ENCODE data around the gene SNAI3.

Gene SNAI3

DNA sequence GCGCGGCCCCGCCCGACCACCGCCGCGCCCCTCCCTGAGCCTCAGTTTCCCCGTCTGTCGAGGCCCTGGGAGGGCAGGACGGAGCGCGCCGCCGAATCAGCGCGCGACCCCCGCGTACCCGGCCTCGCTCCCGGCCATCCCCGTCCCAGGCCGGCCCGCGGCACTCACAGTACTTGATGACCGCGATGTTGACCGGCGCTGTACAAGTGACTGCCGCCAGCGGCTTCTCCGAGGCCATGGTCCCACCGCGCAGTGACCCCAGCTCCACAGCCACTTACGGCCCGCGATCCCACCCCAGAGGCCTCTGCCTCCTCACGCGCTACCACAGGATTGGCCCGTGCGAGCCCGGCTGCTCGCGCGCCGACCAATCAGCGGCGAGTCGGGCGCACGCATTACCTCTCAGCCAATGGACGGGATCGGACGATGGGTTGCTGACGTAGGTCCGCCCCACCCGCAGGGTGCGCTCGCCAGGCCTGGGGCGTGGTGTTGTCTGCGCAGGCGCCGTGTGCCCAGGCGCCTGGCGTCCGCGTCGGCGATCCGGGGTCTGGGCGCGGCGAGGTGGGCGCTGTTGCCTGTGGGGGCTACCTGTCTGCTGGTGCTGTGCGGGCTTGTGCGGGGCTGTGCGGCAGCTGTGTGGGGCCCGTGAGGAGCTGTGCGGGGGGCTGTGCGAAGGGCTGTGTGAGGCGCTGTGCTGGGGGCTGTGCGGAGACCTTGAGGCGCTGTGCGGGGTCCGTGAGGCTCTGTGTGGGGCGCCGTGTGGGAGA is 23.3 kb downstream of the SNAI3 start, which contains the start of gene MVD (continued):
- TF ChIP-seq, protein P1, sequence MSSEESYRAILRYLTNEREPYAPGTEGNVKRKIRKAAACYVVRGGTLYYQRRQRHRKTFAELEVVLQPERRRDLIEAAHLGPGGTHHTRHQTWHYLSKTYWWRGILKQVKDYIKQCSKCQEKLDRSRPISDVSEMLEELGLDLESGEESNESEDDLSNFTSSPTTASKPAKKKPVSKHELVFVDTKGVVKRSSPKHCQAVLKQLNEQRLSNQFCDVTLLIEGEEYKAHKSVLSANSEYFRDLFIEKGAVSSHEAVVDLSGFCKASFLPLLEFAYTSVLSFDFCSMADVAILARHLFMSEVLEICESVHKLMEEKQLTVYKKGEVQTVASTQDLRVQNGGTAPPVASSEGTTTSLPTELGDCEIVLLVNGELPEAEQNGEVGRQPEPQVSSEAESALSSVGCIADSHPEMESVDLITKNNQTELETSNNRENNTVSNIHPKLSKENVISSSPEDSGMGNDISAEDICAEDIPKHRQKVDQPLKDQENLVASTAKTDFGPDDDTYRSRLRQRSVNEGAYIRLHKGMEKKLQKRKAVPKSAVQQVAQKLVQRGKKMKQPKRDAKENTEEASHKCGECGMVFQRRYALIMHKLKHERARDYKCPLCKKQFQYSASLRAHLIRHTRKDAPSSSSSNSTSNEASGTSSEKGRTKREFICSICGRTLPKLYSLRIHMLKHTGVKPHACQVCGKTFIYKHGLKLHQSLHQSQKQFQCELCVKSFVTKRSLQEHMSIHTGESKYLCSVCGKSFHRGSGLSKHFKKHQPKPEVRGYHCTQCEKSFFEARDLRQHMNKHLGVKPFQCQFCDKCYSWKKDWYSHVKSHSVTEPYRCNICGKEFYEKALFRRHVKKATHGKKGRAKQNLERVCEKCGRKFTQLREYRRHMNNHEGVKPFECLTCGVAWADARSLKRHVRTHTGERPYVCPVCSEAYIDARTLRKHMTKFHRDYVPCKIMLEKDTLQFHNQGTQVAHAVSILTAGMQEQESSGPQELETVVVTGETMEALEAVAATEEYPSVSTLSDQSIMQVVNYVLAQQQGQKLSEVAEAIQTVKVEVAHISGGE (tag by site-specific recombination; conservative IDR thresholded peaks at IDR 0.05; ENCODE audit: low read depth): 0 out of 2 replicates have a peak, but pooled peaks have one; percentile 18
- TF ChIP-seq ZFP41 (tag by site-specific recombination; IDR thresholded peaks at IDR 0.05; ENCODE audit: borderline replicate concordance): no peak
- no peak for TF ChIP-seq ZNF544 (tag by site-specific recombination; IDR thresholded peaks at IDR 0.05)
- TF ChIP-seq ZNF19 (tag by site-specific recombination; IDR thresholded peaks at IDR 0.05; ENCODE audit: low read depth): no peak
- TF ChIP-seq OSR2 (tag by site-specific recombination; IDR thresholded peaks at IDR 0.05): no peak
- TF ChIP-seq ZNF670 (tag by site-specific recombination; IDR thresholded peaks at IDR 0.05; ENCODE audit: low read depth): no peak
- TF ChIP-seq, protein P2, sequence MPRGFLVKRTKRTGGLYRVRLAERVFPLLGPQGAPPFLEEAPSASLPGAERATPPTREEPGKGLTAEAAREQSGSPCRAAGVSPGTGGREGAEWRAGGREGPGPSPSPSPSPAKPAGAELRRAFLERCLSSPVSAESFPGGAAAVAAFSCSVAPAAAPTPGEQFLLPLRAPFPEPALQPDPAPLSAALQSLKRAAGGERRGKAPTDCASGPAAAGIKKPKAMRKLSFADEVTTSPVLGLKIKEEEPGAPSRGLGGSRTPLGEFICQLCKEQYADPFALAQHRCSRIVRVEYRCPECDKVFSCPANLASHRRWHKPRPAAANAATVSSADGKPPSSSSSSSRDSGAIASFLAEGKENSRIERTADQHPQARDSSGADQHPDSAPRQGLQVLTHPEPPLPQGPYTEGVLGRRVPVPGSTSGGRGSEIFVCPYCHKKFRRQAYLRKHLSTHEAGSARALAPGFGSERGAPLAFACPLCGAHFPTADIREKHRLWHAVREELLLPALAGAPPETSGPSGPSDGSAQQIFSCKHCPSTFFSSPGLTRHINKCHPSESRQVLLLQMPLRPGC (tag by site-specific recombination; IDR thresholded peaks at IDR 0.05): no peak
- TF ChIP-seq ZNF792 (tag by site-specific recombination; IDR thresholded peaks at IDR 0.05): no peak
- no peak for TF ChIP-seq ZNF654 (tag by site-specific recombination; IDR thresholded peaks at IDR 0.05; ENCODE audit: low read depth)
- TF ChIP-seq, protein P3, sequence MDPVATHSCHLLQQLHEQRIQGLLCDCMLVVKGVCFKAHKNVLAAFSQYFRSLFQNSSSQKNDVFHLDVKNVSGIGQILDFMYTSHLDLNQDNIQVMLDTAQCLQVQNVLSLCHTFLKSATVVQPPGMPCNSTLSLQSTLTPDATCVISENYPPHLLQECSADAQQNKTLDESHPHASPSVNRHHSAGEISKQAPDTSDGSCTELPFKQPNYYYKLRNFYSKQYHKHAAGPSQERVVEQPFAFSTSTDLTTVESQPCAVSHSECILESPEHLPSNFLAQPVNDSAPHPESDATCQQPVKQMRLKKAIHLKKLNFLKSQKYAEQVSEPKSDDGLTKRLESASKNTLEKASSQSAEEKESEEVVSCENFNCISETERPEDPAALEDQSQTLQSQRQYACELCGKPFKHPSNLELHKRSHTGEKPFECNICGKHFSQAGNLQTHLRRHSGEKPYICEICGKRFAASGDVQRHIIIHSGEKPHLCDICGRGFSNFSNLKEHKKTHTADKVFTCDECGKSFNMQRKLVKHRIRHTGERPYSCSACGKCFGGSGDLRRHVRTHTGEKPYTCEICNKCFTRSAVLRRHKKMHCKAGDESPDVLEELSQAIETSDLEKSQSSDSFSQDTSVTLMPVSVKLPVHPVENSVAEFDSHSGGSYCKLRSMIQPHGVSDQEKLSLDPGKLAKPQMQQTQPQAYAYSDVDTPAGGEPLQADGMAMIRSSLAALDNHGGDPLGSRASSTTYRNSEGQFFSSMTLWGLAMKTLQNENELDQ (tag by site-specific recombination; IDR thresholded peaks at IDR 0.05; ENCODE audit: low read depth): no peak
- TF ChIP-seq, protein P4, sequence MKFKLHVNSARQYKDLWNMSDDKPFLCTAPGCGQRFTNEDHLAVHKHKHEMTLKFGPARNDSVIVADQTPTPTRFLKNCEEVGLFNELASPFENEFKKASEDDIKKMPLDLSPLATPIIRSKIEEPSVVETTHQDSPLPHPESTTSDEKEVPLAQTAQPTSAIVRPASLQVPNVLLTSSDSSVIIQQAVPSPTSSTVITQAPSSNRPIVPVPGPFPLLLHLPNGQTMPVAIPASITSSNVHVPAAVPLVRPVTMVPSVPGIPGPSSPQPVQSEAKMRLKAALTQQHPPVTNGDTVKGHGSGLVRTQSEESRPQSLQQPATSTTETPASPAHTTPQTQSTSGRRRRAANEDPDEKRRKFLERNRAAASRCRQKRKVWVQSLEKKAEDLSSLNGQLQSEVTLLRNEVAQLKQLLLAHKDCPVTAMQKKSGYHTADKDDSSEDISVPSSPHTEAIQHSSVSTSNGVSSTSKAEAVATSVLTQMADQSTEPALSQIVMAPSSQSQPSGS (tag by site-specific recombination; IDR thresholded peaks at IDR 0.05; ENCODE audit: low read depth): no peak
- peak; percentile 90 for TF ChIP-seq ZNF335 (tag by site-specific recombination; conservative IDR thresholded peaks at IDR 0.05)
- peak; percentile 72; the same call in 1 of the 2 replicates for TF ChIP-seq ZBTB7A (tag by site-specific recombination; IDR thresholded peaks at IDR 0.05; ENCODE audit: low read depth)
- 0 out of 2 replicates have a peak, but pooled peaks have one; percentile 44 for TF ChIP-seq YY2 (tag by site-specific recombination; IDR thresholded peaks at IDR 0.05)

DNA sequence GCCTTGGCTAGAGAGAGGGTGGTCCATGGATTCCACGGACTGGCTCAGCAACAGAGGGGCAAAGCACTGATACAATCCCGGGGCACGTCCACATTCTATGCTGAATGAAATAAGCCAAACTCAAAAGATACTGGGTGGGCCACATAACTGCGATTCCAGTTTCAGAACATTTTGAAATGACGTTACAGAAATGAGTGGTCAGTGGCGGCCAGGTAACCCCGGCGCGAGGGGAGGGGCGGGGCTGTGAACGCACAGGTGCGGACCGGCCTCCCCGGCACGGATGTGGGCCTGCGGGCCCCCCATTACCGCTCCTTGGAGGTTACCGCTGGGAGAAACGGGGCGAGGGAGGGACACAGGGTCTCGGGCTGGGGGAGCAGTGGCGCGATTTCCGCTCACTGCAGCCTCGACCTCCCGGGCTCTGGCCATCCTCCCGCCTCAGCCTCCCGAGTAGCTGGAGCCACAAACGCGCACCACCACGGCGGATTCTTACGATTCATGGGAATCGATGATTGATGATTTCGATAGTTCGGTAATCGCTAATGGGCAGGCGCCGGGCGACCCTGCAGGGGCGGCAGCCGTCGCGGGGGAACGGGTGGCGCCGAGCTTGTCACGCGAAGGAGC is 24.0 kb downstream of the SNAI3 start:
- ChIA-PET CTCF (interaction anchor here (0.6 to 4.1 kb wide), 6 partner anchors 10 to 75 kb away, joined by 3 to 12 read pairs (median 5); no protein-coding TSS in a partner anchor), POLR2A (interaction anchor here (0.6 to 1.3 kb wide), 10 partner anchors 10 to 92 kb away, joined by 3 to 7 read pairs (median 3); partner anchors contain the start of genes CTU2, RNF166 and ZC3H18)
- Histone ChIP-seq H3K4me1 (ENCODE audit: control insufficient read depth, insufficient read depth, low read length) (no peaks in the 10 kb centered on the region), H3K36me3 (ENCODE audit: control insufficient read depth in 2 of 2, insufficient read depth in 1 of 2, low read length in 2 of 2) (peaks cover 0 to 2% of the 10 kb centered on the region in 2 experiments; a peak in 1 of 3 replicates), H3K9me3 (ENCODE audit: control insufficient read depth, insufficient read depth, low read depth, low read length) (no peaks in the 10 kb centered on the region), H3K4me3 (ENCODE audit: low read depth, low read length) (peak overlapping the region; percentile 82), H3K27ac (ENCODE audit: extremely low read depth, low read depth, low read length) (peak overlapping the region; percentile 69; the same call in 1 of the 2 replicates)
- TF ChIP-seq, protein P5, sequence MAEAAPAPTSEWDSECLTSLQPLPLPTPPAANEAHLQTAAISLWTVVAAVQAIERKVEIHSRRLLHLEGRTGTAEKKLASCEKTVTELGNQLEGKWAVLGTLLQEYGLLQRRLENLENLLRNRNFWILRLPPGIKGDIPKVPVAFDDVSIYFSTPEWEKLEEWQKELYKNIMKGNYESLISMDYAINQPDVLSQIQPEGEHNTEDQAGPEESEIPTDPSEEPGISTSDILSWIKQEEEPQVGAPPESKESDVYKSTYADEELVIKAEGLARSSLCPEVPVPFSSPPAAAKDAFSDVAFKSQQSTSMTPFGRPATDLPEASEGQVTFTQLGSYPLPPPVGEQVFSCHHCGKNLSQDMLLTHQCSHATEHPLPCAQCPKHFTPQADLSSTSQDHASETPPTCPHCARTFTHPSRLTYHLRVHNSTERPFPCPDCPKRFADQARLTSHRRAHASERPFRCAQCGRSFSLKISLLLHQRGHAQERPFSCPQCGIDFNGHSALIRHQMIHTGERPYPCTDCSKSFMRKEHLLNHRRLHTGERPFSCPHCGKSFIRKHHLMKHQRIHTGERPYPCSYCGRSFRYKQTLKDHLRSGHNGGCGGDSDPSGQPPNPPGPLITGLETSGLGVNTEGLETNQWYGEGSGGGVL (tag by site-specific recombination; IDR thresholded peaks at IDR 0.05): no peak; the same call in 1 of the 2 replicates
- TF ChIP-seq, protein P6, sequence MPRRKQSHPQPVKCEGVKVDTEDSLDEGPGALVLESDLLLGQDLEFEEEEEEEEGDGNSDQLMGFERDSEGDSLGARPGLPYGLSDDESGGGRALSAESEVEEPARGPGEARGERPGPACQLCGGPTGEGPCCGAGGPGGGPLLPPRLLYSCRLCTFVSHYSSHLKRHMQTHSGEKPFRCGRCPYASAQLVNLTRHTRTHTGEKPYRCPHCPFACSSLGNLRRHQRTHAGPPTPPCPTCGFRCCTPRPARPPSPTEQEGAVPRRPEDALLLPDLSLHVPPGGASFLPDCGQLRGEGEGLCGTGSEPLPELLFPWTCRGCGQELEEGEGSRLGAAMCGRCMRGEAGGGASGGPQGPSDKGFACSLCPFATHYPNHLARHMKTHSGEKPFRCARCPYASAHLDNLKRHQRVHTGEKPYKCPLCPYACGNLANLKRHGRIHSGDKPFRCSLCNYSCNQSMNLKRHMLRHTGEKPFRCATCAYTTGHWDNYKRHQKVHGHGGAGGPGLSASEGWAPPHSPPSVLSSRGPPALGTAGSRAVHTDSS (tag by site-specific recombination; IDR thresholded peaks at IDR 0.05): no peak
- TF ChIP-seq, protein P4 (tag by site-specific recombination; IDR thresholded peaks at IDR 0.05; ENCODE audit: low read depth): no peak
- TF ChIP-seq ZNF19 (tag by site-specific recombination; IDR thresholded peaks at IDR 0.05; ENCODE audit: low read depth) (no peak), ZNF623 (tag by site-specific recombination; IDR thresholded peaks at IDR 0.05) (no peak), REPIN1 (tag by site-specific recombination; IDR thresholded peaks at IDR 0.05; ENCODE audit: low read depth) (no peak), ZNF621 (tag by site-specific recombination; IDR thresholded peaks at IDR 0.05) (no peak)
